ENCODE measurements around the gene SLC12A4. TPM values are rescaled to one million over a fixed set of nuclear protein-coding genes. Genes with fewer than 3 reads are reported as not detected.

SLC12A4 gene
- total RNA-seq, 1 donor from 2014 or later: 36.0 TPM

DNA sequence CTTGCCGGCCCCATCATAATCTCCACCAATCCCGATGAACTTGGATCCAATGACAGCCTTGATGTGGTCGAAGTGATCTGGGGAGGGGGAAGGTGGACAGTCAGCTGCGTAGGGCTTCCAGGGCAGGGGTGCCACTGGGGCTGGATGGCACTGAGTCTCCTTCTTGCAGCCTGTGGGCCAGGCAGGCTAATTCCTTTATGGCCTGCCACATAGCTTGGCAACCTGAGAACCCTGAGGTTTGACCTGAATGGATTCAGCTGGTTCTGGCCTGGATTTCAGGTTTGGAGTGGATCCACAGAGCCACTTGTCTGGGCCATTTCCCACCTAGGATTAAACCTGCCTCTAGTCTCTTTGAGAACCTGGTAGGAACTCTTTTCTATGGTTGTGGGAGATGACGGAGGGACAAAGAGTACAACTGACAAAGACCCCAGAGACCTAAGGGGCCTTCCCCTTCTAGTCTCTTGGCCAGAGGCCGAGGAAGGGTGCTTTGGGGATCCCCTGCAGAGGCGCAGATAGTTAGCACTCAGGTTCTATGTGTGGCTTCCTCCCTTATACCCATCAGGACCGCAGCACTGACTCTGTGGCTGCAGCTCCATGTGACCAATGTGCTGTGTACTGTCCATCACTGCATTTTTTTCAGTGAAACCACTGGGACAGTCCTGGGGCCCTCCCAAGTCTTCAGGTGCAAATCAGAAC, 21.0 kb upstream of the SLC12A4 start:
- H3K36me3 Mint-ChIP-seq (ENCODE audit: low read depth): no peaks in the 10 kb centered on the region
- peaks cover 5% of the 10 kb centered on the region for H3K4me1 Mint-ChIP-seq
- TF ChIP-seq, protein P1, sequence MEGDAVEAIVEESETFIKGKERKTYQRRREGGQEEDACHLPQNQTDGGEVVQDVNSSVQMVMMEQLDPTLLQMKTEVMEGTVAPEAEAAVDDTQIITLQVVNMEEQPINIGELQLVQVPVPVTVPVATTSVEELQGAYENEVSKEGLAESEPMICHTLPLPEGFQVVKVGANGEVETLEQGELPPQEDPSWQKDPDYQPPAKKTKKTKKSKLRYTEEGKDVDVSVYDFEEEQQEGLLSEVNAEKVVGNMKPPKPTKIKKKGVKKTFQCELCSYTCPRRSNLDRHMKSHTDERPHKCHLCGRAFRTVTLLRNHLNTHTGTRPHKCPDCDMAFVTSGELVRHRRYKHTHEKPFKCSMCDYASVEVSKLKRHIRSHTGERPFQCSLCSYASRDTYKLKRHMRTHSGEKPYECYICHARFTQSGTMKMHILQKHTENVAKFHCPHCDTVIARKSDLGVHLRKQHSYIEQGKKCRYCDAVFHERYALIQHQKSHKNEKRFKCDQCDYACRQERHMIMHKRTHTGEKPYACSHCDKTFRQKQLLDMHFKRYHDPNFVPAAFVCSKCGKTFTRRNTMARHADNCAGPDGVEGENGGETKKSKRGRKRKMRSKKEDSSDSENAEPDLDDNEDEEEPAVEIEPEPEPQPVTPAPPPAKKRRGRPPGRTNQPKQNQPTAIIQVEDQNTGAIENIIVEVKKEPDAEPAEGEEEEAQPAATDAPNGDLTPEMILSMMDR (conservative IDR thresholded peaks at IDR 0.05): no peak
- H3K4me3 Mint-ChIP-seq: no peak overlapping the region
- H3K27me3 Mint-ChIP-seq (ENCODE audit: low read depth): no peaks in the 10 kb centered on the region
- no peak overlapping the region for H3K27ac Mint-ChIP-seq (ENCODE audit: unreplicated experiment)
- no peaks in the 10 kb centered on the region for H3K9me3 Mint-ChIP-seq
- DNase-seq (ENCODE audit: low read depth, low spot score): no peak

DNA sequence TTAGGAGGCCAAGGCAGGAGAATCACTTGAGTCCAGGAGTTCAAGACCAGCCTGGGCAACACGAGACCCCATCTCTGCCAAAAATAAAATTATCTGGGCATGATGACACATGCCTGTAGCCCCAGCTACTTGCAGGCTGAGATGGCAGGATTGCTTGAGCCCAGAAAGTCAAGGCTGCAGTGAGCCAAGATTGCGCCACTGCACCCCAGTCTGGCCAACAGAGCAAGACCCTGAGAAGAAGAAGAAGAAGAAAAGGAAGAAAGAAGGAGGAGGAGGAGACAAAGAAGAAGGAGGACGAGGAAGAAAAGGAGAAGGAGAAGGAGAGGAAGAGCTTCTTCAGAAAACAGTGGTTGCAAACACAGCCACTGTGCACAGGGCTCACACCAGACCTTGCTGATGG, 20.2 kb upstream of the SLC12A4 start:
- DNase-seq (ENCODE audit: low read depth, low spot score): no peak
- no peak overlapping the region for H3K4me3 Mint-ChIP-seq
- H3K4me1 Mint-ChIP-seq: peaks cover 5% of the 10 kb centered on the region
- no peak overlapping the region for H3K27ac Mint-ChIP-seq (ENCODE audit: unreplicated experiment)
- TF ChIP-seq, protein P1 (conservative IDR thresholded peaks at IDR 0.05): no peak
- no peaks in the 10 kb centered on the region for H3K27me3 Mint-ChIP-seq (ENCODE audit: low read depth)
- H3K9me3 Mint-ChIP-seq: no peaks in the 10 kb centered on the region
- H3K36me3 Mint-ChIP-seq (ENCODE audit: low read depth): no peaks in the 10 kb centered on the region

GRCh38 chr16:67987460-67988160, 19.2 kb upstream of the SLC12A4 start:
- TF ChIP-seq, protein P1 (conservative IDR thresholded peaks at IDR 0.05): no peak
- DNase-seq (ENCODE audit: low read depth, low spot score): no peak
- no peaks in the 10 kb centered on the region for H3K27me3 Mint-ChIP-seq (ENCODE audit: low read depth)
- no peaks in the 10 kb centered on the region for H3K36me3 Mint-ChIP-seq (ENCODE audit: low read depth)
- H3K9me3 Mint-ChIP-seq: no peaks in the 10 kb centered on the region
- peak overlapping the region; percentile 86 for H3K27ac Mint-ChIP-seq (ENCODE audit: unreplicated experiment)
- peaks cover 5% of the 10 kb centered on the region for H3K4me1 Mint-ChIP-seq
- no peak overlapping the region for H3K4me3 Mint-ChIP-seq

DNA sequence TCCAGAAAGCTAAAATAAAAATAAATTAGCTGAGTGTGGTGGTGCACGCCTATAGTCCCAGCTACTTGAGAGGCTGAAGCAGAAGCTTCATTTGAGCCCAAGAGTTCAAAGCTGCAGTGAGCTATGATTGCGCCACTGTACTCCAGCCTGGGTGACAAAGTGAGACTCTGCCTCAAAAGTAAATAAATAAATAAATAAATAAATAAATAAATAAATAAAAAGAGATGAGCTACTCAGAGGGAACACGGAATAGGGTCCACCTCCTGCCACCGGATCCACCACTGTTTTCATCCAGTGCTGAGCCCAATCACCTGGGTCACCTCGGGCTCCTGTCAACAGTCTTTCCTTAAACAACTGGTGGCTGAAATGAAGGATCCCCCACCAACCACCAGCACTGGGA, 18.5 kb upstream of the SLC12A4 start:
- no peak for DNase-seq (ENCODE audit: low read depth, low spot score)
- H3K4me1 Mint-ChIP-seq: peaks cover 5% of the 10 kb centered on the region
- no peak overlapping the region for H3K27ac Mint-ChIP-seq (ENCODE audit: unreplicated experiment)
- TF ChIP-seq, protein P1 (conservative IDR thresholded peaks at IDR 0.05): no peak
- H3K27me3 Mint-ChIP-seq (ENCODE audit: low read depth): no peaks in the 10 kb centered on the region
- H3K36me3 Mint-ChIP-seq (ENCODE audit: low read depth): no peaks in the 10 kb centered on the region
- no peaks in the 10 kb centered on the region for H3K9me3 Mint-ChIP-seq
- no peak overlapping the region for H3K4me3 Mint-ChIP-seq

- H3K9me3 Mint-ChIP-seq: no peaks in the 10 kb centered on the region
- TF ChIP-seq, protein P1 (conservative IDR thresholded peaks at IDR 0.05): no peak
- no peak overlapping the region for H3K4me3 Mint-ChIP-seq
- H3K36me3 Mint-ChIP-seq (ENCODE audit: low read depth): no peaks in the 10 kb centered on the region
- DNase-seq (ENCODE audit: low read depth, low spot score): no peak
- peaks cover 5% of the 10 kb centered on the region for H3K4me1 Mint-ChIP-seq
- H3K27ac Mint-ChIP-seq (ENCODE audit: unreplicated experiment): no peak overlapping the region
- no peaks in the 10 kb centered on the region for H3K27me3 Mint-ChIP-seq (ENCODE audit: low read depth)
Observed at GRCh38 chr16:67982011-67982696, 13.7 kb upstream of the SLC12A4 start.

All from neural crest cell (in vitro differentiated cells).